ENCODE results near the gene SACM1L. TPM values are rescaled to one million over a fixed set of nuclear protein-coding genes. Genes with fewer than 3 reads are reported as not detected.

Gene SACM1L
- total RNA-seq, 1 donor from 2014 or later: 46.8 TPM

DNA sequence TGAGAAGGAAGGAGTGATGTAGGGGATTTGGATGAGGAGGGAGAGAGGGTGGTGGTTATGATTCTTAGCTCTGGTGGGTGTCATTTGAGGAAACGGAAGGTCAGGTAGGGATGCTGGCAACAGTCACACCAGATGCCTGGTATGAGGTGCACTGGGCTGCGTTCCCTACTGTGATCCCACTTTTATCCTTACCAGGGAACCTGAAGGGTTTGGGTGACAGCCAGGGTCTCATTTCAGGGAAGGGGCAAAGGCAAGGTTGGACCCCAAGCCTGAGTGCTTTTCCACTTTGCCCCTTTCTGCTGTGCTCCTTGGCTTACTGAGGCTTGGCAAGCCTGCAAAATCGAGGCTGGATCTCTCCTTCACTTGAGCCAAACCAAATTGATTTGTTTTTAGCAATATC is 36.0 kb upstream of the SACM1L start:
- H3K27me3 Mint-ChIP-seq (ENCODE audit: unreplicated experiment): no peaks in the 10 kb centered on the region
- no peaks in the 10 kb centered on the region for H3K9me3 Mint-ChIP-seq (ENCODE audit: unreplicated experiment)
- no peak overlapping the region for H3K4me3 Mint-ChIP-seq (ENCODE audit: unreplicated experiment)
- TF ChIP-seq, protein P1, sequence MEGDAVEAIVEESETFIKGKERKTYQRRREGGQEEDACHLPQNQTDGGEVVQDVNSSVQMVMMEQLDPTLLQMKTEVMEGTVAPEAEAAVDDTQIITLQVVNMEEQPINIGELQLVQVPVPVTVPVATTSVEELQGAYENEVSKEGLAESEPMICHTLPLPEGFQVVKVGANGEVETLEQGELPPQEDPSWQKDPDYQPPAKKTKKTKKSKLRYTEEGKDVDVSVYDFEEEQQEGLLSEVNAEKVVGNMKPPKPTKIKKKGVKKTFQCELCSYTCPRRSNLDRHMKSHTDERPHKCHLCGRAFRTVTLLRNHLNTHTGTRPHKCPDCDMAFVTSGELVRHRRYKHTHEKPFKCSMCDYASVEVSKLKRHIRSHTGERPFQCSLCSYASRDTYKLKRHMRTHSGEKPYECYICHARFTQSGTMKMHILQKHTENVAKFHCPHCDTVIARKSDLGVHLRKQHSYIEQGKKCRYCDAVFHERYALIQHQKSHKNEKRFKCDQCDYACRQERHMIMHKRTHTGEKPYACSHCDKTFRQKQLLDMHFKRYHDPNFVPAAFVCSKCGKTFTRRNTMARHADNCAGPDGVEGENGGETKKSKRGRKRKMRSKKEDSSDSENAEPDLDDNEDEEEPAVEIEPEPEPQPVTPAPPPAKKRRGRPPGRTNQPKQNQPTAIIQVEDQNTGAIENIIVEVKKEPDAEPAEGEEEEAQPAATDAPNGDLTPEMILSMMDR (IDR thresholded peaks at IDR 0.05; ENCODE audit: unreplicated experiment): no peak
- H3K27ac Mint-ChIP-seq (ENCODE audit: unreplicated experiment): no peak overlapping the region
- peaks cover 44% of the 10 kb centered on the region for H3K4me1 Mint-ChIP-seq (ENCODE audit: unreplicated experiment)
- DNase-seq (ENCODE audit: low spot score): no peak
- H3K36me3 Mint-ChIP-seq (ENCODE audit: low read depth, unreplicated experiment): peaks cover 14% of the 10 kb centered on the region

DNA sequence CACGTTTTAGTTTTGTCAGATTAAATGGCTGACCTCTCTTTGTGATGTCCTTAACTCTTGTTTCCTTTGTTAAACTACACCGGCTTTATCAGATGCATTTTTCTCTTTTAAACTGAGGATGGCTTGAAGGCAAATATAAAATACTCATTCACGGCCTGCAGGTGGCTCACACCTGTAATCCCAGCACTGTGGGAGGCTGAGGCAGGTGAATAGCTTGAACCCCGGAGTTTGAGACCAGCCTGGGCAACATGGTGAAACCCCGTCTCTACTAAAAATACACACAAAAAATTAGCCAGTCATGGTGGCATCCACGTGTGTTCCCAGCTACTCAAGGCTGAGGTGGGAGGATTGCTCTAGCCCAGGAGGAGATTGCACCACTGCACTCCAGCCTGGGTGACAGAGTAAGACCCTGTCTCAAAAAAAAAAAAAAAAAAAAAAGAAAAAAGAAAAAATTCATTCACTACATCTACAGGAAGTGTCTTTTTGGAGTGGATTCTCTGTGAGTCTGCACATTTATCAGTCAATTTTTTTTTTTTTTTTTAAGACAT is 34.7 kb upstream of the SACM1L start:
- Mint-ChIP-seq H3K4me1 (ENCODE audit: unreplicated experiment) (peaks cover 45% of the 10 kb centered on the region), H3K27ac (ENCODE audit: unreplicated experiment) (peak overlapping the region; percentile 26), H3K27me3 (ENCODE audit: unreplicated experiment) (no peaks in the 10 kb centered on the region), H3K4me3 (ENCODE audit: unreplicated experiment) (no peak overlapping the region), H3K9me3 (ENCODE audit: unreplicated experiment) (no peaks in the 10 kb centered on the region), H3K36me3 (ENCODE audit: low read depth, unreplicated experiment) (peaks cover 9% of the 10 kb centered on the region)
- DNase-seq (ENCODE audit: low spot score): no peak
- TF ChIP-seq, protein P1 (IDR thresholded peaks at IDR 0.05; ENCODE audit: unreplicated experiment): no peak

DNA sequence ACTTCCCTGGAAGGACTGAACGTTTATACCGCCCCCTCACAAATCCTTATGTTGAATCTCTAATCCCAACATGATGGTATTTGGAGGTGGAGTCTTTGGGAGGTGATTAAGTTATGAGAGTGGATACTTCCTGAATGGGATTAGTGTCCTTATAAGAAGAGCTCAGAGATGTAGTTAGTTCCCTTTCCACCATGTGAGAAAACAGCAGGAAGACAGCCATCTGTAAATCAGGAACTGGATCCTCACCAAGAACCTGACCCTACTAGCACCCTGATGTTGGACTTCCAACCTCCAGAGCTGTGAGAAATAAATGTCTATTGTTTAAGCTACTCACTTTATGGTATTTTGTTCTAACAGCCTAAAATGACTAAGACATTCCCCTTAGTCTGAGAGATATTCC is 33.3 kb upstream of the SACM1L start:
- H3K4me1 Mint-ChIP-seq (ENCODE audit: unreplicated experiment): peaks cover 41% of the 10 kb centered on the region
- no peaks in the 10 kb centered on the region for H3K9me3 Mint-ChIP-seq (ENCODE audit: unreplicated experiment)
- no peak overlapping the region for H3K4me3 Mint-ChIP-seq (ENCODE audit: unreplicated experiment)
- TF ChIP-seq, protein P1 (IDR thresholded peaks at IDR 0.05; ENCODE audit: unreplicated experiment): no peak
- peaks cover 8% of the 10 kb centered on the region for H3K36me3 Mint-ChIP-seq (ENCODE audit: low read depth, unreplicated experiment)
- H3K27me3 Mint-ChIP-seq (ENCODE audit: unreplicated experiment): no peaks in the 10 kb centered on the region
- no peak for DNase-seq (ENCODE audit: low spot score)
- no peak overlapping the region for H3K27ac Mint-ChIP-seq (ENCODE audit: unreplicated experiment)

DNA sequence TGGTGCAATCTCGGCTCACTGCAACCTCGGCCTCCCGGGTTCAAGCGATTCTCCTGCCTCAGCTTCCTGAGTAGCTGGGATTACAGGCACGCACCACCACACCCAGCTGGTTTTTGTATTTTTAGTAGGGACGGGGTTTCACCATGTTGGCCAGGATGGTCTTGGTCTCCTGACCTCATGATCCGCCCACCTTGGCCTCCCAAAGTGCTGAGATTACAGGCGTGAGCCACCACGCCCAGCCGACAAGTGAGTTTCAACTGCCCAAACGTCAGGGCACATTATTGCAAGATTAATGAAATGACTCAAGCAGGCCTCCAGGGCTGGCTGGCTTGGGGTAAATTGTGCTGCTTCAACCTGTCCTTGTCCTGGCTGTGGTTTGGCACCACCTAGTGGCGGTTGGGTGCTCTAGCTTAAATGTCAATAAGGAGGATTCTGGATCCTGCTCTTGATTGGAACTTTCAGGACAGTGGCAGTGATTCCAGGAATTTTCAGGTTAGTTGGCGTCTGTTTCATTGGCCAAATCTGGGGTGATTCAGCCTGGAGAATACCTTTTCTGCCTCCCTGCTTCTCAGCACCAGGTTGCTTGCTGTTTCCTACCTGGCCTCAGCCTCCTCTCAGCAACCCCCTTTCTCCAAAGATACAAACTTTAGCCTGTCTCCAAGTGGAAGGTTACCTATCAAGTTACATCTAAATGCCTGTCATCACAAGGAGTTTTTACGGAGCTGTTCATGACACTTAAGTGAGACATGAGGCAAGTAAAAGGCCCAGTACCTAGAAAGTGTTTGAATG is 32.4 kb upstream of the SACM1L start:
- H3K4me3 Mint-ChIP-seq (ENCODE audit: unreplicated experiment): peak overlapping the region; percentile 56
- DNase-seq (ENCODE audit: low spot score): peak; percentile 88
- peaks cover 7% of the 10 kb centered on the region for H3K36me3 Mint-ChIP-seq (ENCODE audit: low read depth, unreplicated experiment)
- H3K27me3 Mint-ChIP-seq (ENCODE audit: unreplicated experiment): no peaks in the 10 kb centered on the region
- H3K9me3 Mint-ChIP-seq (ENCODE audit: unreplicated experiment): no peaks in the 10 kb centered on the region
- H3K4me1 Mint-ChIP-seq (ENCODE audit: unreplicated experiment): peaks cover 36% of the 10 kb centered on the region
- TF ChIP-seq, protein P1 (IDR thresholded peaks at IDR 0.05; ENCODE audit: unreplicated experiment): peak; percentile 90
- no peak overlapping the region for H3K27ac Mint-ChIP-seq (ENCODE audit: unreplicated experiment)

DNA sequence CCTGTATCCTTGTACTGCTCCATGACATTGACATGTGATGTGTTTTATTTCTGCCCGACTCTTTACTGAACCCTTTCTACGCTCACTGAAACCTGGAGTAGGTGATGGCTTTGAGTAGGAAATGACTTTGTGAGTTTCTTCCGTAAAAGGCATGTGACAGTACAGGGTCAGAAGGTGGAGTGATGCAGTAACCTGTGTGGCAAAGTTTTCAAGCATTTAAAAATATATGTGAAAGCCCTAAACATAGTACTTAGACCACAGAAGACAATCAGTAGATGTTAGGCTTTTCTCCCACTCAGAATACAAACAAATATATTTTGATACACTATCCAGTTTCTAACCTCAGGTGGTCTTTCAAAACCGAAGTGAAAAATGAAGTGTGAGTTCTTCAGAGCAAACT is 31.3 kb upstream of the SACM1L start:
- no peak for DNase-seq (ENCODE audit: low spot score)
- peaks cover 27% of the 10 kb centered on the region for H3K4me1 Mint-ChIP-seq (ENCODE audit: unreplicated experiment)
- H3K9me3 Mint-ChIP-seq (ENCODE audit: unreplicated experiment): no peaks in the 10 kb centered on the region
- TF ChIP-seq, protein P1 (IDR thresholded peaks at IDR 0.05; ENCODE audit: unreplicated experiment): no peak
- H3K4me3 Mint-ChIP-seq (ENCODE audit: unreplicated experiment): no peak overlapping the region
- H3K27ac Mint-ChIP-seq (ENCODE audit: unreplicated experiment): no peak overlapping the region
- no peaks in the 10 kb centered on the region for H3K27me3 Mint-ChIP-seq (ENCODE audit: unreplicated experiment)
- H3K36me3 Mint-ChIP-seq (ENCODE audit: low read depth, unreplicated experiment): peaks cover 7% of the 10 kb centered on the region
